GM11168 (cell line): ENCODE results near the gene TLR9.

Experiments
- in situ Hi-C: fragments of 300-500 bp; cut with MboI; formaldehyde crosslinking; loops from one replicate; pipeline ENCODE4 v1.12.0; 2022; ENCODE audit warnings: low sequenced_read_pairs; ENCODE audit not compliant: unreplicated experiment

Gene TLR9

DNA sequence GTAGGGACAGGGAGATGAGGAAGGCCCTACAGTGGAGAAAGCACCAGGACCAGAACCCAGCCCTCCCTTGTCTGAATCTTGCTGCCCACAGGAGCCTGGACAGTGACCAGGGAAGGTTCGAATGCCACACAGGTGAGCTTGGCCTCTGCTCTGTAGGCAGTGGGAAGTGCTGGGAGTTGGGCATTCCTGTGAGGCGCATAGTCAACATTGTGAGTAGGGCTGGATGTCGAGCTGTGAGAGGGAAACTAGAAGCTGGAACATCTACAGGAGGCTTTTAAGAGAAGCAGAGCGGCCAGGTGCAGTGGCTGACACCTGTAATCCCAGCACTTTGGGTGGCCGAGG lies 47.8 kb downstream of the TLR9 start:
- in situ Hi-C loops, result no loop called here

DNA sequence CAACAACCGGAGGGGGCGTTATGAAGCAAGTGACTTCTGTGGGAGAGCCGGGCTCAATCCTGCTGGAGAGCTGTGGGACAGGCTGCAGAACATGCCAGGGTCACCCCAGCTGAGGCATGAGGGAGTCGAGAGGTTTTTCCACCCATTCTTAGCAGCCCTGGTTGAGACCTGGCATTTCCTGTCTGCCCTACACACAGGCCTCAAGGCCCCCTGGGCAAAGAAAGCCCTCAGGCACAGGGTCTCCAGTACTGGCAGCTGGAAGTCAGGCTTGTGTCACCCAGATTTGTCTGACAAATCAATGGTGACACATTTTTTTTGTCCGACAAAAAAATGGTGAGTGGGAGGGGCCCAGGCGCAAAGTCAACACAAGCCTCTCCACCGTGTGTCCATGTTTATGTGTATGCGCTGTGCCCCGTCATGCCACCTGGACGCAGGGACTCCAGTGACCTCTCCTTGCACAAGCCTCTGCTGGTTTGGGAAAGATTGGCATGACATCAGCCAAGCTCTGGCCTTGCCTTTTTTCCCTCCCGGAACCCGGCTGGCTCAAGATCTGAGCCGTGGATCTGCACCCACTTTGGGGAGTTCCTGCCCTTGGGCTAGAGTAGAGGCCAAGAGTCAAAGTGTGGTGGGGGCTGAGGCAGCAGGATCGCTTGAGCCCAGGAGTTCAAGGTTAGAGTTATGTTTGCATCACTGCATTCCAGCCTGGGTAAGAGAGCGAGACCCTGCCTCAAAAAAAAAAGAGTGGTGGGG lies 48.3 kb downstream of the TLR9 start:
- in situ Hi-C loops, result no loop called here

DNA sequence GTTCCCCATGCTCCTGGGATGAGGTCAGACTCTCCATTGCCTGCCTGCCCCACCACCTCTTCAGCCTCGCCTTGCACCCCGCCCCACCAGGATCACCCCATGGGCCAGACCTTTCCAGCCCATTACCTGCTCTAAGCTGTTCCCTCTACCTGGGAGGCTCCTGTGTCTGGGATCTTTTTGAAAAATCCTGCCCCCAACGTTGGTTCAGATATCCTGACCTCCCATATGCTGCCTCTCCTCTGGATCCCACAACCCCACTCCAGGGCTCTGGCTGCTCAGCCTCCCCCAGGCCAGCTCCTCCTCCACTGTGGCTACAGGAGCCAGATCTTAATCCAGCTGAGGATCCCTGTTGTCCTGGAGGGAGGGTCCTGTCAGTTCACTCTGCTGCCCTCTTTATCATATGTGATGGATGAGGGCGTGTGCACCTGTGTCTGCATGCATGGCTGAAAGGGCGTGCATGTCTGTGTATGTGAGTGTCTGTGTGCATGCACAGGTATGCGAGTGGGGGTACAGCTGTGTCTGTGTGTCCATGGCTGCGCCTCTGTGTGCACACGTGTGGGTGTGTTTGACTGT lies 49.2 kb downstream of the TLR9 start:
- in situ Hi-C loops, result no loop called here

DNA sequence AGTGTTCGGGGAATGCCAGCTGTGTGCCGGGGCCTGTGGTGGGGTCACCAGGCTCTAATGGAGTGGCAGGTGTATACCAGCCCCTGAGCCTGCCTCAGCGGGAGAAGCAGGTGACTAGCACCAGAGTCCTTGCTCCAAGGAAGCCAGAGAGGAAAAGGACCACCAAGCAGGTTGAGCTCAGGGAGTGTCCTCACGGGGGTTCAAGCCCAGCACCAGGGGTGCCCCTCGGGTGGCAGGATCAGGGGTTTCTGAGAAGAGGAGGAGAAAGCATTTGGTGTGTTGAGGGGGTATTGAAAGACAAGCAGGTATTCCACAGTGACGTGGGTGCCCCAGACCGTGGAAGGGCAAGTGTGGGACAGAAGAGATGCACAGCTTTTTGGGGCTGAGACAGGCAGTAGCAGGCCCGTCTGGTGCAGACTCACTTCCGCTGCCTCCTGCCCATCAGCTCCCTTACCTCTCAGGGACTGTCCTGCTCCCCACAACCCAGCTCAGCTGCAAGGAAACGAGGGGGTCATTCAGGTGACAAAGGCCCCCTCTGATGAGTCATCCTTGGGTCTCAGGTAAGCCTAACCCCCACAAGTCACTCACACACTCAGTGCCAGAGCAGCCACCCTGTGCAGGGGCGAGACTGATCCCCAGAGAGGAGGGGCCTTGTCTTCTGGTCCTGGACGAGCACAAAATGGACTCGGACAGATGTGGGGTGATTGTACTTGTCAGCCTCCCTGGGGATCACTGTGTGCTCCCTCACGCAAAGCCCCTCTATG lies 49.8 kb downstream of the TLR9 start:
- in situ Hi-C loops, result no loop called here

DNA sequence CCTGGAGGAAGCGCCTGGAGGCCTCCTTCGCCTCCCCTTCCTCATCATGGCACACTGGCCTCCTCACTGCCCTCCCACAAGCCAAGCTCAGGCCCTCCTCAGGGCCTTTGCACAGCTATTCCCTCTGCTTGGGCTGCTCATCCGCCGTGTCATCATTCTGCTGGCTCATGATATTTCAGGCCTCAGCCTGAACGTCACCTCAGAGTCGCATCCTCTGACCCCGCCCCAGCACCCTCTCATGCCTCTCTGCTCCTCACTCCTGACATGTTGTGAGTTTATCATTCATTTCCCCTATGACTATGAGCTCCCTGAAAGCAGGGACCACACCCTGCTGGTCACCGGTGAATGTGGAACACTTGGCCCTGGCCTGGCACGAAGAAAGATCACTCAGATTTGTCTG lies 50.5 kb downstream of the TLR9 start:
- in situ Hi-C loops, result no loop called here

DNA sequence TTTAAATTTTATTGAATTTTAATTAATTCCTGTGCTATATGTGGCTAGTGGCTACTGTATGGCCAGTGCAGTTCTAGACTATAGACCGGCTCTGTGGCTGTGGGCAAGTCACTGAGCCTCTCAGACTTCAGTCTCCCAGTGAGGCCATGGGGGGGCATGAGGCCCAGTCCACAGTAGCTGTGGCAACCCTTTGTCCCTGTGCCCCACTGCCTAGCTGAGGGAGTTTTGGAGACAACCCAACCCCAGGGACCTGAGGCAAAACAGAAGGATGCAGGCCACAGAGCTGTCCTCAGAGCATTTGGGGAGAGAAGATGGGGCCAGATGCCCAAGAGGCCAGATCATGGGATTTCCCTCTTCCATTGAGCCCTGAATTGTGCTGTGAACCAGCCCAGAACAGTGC lies 52.3 kb downstream of the TLR9 start:
- in situ Hi-C loops, result no loop called here

DNA sequence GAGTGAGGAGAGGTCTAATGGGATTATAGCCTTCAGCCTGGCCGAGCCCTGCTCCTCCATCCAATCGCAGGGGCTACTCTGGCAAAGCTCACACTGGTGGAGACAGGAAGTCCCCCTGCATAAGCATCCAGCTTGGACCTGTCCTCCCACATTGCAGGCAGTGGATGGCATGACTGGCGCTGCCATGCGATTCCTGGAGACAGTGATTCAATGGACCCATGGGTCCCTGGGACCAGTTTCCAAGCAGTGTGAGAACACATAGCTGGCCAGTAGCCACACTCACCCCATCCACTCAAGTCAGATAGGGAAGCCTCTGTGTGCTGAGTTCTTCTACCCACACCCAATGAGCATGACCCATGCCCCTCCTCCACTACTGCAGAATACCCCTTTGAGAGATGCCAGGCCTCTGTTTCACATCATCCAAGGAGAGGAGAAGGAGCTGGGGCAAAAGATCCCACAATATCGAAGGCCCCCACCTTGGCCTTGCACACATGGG lies 53.1 kb downstream of the TLR9 start:
- in situ Hi-C loops, result no loop called here

DNA sequence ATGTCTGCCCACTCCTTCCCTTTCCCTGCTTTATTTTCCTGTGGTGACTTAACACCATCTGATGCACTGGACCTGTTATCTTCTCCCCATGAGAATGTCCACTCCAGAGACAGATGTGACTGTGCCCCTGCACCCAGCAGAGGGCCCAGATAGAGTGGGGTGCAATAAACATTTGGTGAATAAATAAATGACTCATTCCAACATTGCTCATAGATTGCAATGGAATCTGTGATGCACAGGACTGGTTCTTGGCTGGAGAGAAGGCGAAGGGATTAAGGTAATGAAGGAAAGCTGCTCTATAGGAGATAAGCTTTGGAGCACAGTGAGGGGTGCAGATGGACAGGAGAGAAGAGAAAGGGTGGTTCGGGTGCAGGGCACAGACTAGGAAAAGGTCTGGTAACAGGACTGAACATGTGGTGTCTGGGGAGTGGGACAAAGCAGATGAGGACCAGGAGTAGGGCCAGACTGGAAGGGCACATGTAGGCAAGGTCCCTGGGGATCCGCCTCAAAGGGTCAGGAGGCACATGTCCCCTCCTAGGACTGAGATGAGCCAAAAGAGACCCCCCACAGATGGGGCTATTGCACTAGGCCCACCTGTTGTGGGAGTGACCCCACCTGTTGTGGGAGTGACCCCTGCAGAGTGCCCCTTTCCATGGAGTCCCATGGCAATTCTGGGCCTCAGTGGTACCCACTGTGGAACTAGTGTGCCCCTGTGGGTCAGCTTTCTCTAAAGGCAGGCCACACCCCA lies 53.8 kb downstream of the TLR9 start:
- in situ Hi-C loops, result no loop called here
